Esophagus muscularis mucosa (tissue), 4 donors: ENCODE results near the gene ARR3. TPM values are rescaled to one million over a fixed set of nuclear protein-coding genes. Genes with fewer than 3 reads are reported as not detected.

Experiments
- DNase-seq: peaks from one replicate; pipeline ENCODE4 v3.0.0-alpha.2; 2017; ENCODE audit errors: extremely low spot score
- H3K27ac ChIP-seq, 4 donors: fragments of 200-600 bp; sonication (generic); replicated peaks in 1 of 4; 1 replicate in 3 of 4; 2 replicates in 1 of 4; pipeline ENCODE4 v1.5.1; 2016 to 2019; ENCODE audit warnings: mild to moderate bottlenecking in 1 of 4
- H3K27me3 ChIP-seq, 4 donors: fragments of 200-600 bp; sonication (generic); one replicate each; pipeline versions ENCODE4 v1.5.1 to v1.6.0; 2016 to 2019
- H3K36me3 ChIP-seq, 4 donors: fragments of 200-600 bp; sonication (generic); one replicate each; pipeline ENCODE4 v1.5.1; 2016 to 2019
- H3K4me1 ChIP-seq, 4 donors: fragments of 200-600 bp; sonication (generic); one replicate each; pipeline ENCODE4 v1.5.1; 2016 to 2019
- H3K4me3 ChIP-seq, 4 donors: fragments of 200-600 bp; sonication (generic); 1 replicate in 2 of 4; 2 replicates in 2 of 4; pipeline ENCODE4 v1.5.1; 2016 to 2019; ENCODE audit warnings: mild to moderate bottlenecking in 4 of 4, moderate library complexity in 1 of 4
- H3K9me3 ChIP-seq, 4 donors: fragments of 200-600 bp; sonication (generic); 1 replicate in 3 of 4; 2 replicates in 1 of 4; pipeline ENCODE4 v1.5.1; 2016 to 2019
- EP300 ChIP-seq: sonication (generic); formaldehyde crosslinking; IDR thresholded peaks from one replicate; pipeline ENCODE4 v1.6.1; 2017; ENCODE audit warnings: antibody characterized with exemption
- POLR2A ChIP-seq: fragments of 450-650 bp; IDR thresholded peaks from one replicate; pipeline ENCODE4 v1.6.1; 2017; ENCODE audit warnings: antibody characterized with exemption, moderate library complexity, mild to moderate bottlenecking, low read depth
- POLR2AphosphoS5 ChIP-seq, 2 donors: sonication (generic); formaldehyde crosslinking; IDR thresholded peaks; one replicate each; pipeline ENCODE4 v1.6.1; 2017; ENCODE audit warnings: antibody characterized with exemption in 2 of 2
- WGBS: methylation state at CpG from one replicate; pipeline ENCODE4 v1.1.5; 2018; 5-methylcytosine and 5-hydroxymethylcytosine counted together
- intact Hi-C: fragments of 100-400 bp; cut with DNase I; formaldehyde crosslinking; loops from one replicate; pipeline ENCODE4 v1.15.1; 2023
- total RNA-seq, 4 donors: library from RNA; depleted of rRNA; stranded (reverse); fragments of >200 nt; gene quantifications; one replicate each; pipeline versions ENCODE4 v1.1.0 to v1.2.1, GENCODE V29; 2016
- TF ChIP-seq, protein P1 (sequence below), 3 experiments: fragments of 200-600 bp in 2 of 3; fragments of 450-650 bp in 1 of 3; sonication (generic) in 2 of 3; IDR thresholded peaks; one replicate each; pipeline ENCODE4 v1.5.1; 2017 to 2019; ENCODE audit warnings: antibody characterized with exemption in 3 of 3, mild to moderate bottlenecking in 2 of 3, moderate library complexity in 1 of 3

Gene ARR3
- total RNA-seq, 4 donors from 2014 or later: not detected

DNA sequence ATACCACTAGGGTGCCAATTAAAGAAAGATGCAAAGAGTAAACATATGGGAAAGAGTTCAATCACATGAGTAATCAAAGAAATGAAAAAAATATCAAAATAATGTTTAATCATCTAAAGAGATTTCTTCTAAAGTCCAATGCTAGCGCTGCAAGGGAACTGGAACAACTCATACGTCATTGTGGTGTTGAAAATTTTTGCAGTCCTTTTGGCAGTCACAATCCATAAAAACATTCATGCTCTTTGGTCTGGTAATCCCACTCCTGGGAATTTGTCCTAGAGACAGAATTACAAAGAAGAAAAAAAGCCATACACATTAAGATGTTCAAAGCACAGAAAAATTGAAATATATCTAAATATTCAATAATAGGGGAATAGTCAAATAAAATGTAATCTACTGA is 12.7 kb upstream of the ARR3 start:
- Histone ChIP-seq H3K36me3 (no peaks in the 10 kb centered on the region), H3K4me1 (no peaks in the 10 kb centered on the region), H3K27ac (no peak overlapping the region), H3K27me3 (no peaks in the 10 kb centered on the region), H3K4me3 (no peak overlapping the region), H3K9me3 (no peaks in the 10 kb centered on the region)
- DNase-seq: no peak
- WGBS: 76% methylated on average over 2 of the region's 2 CpGs
- intact Hi-C loops: no loop called here
- TF ChIP-seq, protein P1, sequence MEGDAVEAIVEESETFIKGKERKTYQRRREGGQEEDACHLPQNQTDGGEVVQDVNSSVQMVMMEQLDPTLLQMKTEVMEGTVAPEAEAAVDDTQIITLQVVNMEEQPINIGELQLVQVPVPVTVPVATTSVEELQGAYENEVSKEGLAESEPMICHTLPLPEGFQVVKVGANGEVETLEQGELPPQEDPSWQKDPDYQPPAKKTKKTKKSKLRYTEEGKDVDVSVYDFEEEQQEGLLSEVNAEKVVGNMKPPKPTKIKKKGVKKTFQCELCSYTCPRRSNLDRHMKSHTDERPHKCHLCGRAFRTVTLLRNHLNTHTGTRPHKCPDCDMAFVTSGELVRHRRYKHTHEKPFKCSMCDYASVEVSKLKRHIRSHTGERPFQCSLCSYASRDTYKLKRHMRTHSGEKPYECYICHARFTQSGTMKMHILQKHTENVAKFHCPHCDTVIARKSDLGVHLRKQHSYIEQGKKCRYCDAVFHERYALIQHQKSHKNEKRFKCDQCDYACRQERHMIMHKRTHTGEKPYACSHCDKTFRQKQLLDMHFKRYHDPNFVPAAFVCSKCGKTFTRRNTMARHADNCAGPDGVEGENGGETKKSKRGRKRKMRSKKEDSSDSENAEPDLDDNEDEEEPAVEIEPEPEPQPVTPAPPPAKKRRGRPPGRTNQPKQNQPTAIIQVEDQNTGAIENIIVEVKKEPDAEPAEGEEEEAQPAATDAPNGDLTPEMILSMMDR (IDR thresholded peaks at IDR 0.05): no peak
- TF ChIP-seq POLR2AphosphoS5 (IDR thresholded peaks at IDR 0.05) (no peak), POLR2A (no peak), EP300 (no peak)

GRCh38 chrX:70257423-70258288 is 10.5 kb upstream of the ARR3 start:
- no peak overlapping the region for H3K4me3 ChIP-seq
- 64% methylated on average over 3 of the region's 5 CpGs for WGBS
- H3K36me3 ChIP-seq: no peaks in the 10 kb centered on the region
- DNase-seq: no peak
- no peaks in the 10 kb centered on the region for H3K4me1 ChIP-seq
- no peaks in the 10 kb centered on the region for H3K27me3 ChIP-seq
- TF ChIP-seq POLR2A: no peak
- no peak for TF ChIP-seq POLR2AphosphoS5 (IDR thresholded peaks at IDR 0.05)
- TF ChIP-seq, protein P1 (IDR thresholded peaks at IDR 0.05): no peak
- TF ChIP-seq EP300: no peak
- intact Hi-C loops: no loop called here
- H3K9me3 ChIP-seq: no peaks in the 10 kb centered on the region
- H3K27ac ChIP-seq: no peak overlapping the region

GRCh38 chrX:70260104-70260503 is 8.0 kb upstream of the ARR3 start, which contains the start of gene P2RY4:
Gene P2RY4 (minus strand): TSS chrX:70260204. CDS start chrX:70259624, 580 bp downstream.
- DNase-seq: no peak
- no peaks in the 10 kb centered on the region for H3K27me3 ChIP-seq
- H3K4me1 ChIP-seq: no peaks in the 10 kb centered on the region
- intact Hi-C loops: no loop called here
- H3K4me3 ChIP-seq: no peak within 1 kb of the TSS
- no peaks in the 10 kb centered on the region for H3K36me3 ChIP-seq
- no peaks in the 10 kb centered on the region for H3K9me3 ChIP-seq
- 62% methylated on average over 4 of the region's 4 CpGs for WGBS
- H3K27ac ChIP-seq: no peak within 1 kb of the TSS
- TF ChIP-seq EP300 (no peak), POLR2A (no peak), POLR2AphosphoS5 (IDR thresholded peaks at IDR 0.05) (no peak)
- TF ChIP-seq, protein P1 (IDR thresholded peaks at IDR 0.05): no peak

DNA sequence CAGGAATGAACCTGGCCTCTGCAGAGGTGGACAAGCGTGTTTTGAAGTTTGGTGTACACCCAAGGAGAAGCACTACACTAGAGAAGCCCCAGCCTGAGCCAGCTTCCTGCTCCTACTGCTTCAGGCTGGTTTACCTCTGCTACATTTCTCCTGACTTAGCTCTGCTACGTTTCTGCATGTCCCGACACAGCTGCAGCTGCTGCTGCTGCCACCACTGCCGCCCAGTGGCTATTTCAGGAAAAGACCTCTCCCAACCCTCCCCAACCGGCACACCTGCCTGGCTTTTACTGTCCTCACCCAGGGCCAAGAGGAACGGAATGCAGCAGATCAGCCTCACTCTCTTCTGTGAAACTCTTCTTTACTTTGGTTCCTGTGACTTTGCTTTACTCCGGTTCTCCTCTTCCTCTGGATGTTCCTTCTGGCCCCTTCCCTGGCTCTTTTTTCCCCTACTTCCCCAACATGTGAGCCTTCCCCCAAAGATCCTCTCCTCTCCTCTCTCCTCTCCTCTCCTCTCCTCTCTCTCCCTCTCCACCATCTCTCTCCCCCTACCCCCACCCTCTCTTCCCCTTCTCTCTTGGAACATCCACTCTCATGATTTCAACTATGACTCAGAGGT is 5.1 kb upstream of the ARR3 start:
- no peak for DNase-seq
- H3K27me3 ChIP-seq: no peaks in the 10 kb centered on the region

More for the DNA sequence above, 5.1 kb upstream of the ARR3 start:
- Histone ChIP-seq H3K36me3 (no peaks in the 10 kb centered on the region), H3K4me3 (no peak overlapping the region), H3K4me1 (no peaks in the 10 kb centered on the region), H3K9me3 (no peaks in the 10 kb centered on the region), H3K27ac (no peak overlapping the region)
- intact Hi-C loops: no loop called here
- TF ChIP-seq, protein P1 (IDR thresholded peaks at IDR 0.05): peak in 2 of 3 experiments; percentile 12 to 27
- TF ChIP-seq POLR2A: no peak
- 19% methylated on average over 7 of the region's 7 CpGs for WGBS
